ENCODE data around the gene TM9SF1.
"Not testable (repeated sequence)": the region's sequence is repeated elsewhere in the genome, so short reads cannot be mapped to it uniquely, and the experiment has no call there.

TM9SF1 gene

DNA sequence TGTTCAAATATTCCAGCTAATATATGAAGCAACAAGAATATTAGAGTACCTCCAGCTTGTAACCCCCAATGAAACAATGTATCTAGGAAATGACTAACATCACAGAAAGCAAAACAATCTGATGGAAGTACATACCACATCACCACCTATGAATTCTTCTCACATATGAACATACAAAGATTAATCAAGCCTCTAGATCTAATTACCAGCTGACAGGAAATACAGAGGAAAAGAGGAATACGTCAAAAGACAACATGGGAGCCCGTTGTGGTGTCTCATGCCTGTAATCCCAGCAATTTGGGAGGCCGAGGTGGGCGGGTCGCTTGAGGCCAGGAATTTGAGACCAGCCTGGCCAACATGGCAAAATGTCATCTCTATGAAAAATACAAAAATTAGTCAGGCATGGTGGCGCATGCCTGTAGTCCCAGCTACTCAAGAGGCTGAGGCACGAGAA lies 29.4 kb upstream of the TM9SF1 start:
- DNase-seq (ENCODE audit: low read depth) = peak; percentile 93

DNA sequence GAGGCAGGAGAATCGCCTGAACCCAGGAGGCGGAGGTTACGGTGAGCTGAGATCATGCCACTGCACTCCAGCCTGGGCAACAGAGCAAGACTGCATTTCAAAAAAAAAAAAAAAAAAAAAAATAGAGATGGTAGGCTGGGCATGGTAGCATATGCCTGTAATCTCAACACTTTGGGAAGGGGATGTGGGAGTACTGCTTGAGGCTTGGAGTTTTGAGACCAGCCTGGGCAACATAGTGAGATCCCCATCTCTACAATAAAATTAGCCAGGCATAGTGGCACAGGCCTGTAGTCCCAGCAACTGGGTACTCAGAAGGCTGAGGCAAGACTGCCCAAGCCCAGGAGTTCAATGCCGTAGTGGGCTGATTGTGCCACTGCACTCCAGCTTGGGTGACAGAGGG lies 27.7 kb upstream of the TM9SF1 start:
- not testable (repeated sequence) for DNase-seq (ENCODE audit: low read depth)

DNA sequence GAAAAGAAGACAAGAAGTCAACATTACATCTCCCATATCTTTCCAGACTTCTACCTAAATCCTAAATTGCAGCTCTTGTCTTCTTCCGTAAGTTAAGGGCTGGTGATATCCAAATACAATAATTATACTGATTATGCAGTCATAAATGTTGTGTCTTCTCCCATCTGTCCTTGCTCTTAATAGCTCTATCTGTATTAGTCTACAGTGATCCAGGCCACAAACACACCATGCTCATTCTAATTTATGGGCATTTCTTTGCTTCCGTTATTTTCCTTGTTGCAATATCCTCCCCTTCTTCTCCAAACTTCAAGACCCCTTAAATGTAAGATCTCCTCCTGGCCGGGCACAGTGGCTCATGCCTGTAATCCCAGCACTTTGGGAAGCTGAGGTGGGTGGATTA lies 24.3 kb upstream of the TM9SF1 start:
- no peak for DNase-seq (ENCODE audit: low read depth)

DNA sequence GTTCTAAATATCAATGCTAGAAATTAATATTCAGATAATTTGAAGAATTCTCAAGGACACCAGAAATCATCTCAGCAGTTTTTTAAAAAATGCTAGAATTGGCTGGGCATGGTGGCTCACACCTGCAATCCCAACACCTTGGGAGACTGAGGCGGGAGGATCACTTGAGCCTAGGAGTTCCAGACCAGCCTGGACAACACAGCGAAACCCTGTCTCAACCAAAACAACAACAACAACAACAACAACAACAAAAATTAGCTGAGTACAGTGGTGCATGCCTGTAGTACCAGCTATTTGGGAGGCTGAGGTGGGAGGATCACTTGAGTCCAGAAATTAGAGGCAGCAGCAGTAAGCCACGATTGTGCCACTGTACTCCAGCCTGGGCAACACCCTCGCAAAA lies 23.8 kb upstream of the TM9SF1 start:
- no peak for DNase-seq (ENCODE audit: low read depth)

DNA sequence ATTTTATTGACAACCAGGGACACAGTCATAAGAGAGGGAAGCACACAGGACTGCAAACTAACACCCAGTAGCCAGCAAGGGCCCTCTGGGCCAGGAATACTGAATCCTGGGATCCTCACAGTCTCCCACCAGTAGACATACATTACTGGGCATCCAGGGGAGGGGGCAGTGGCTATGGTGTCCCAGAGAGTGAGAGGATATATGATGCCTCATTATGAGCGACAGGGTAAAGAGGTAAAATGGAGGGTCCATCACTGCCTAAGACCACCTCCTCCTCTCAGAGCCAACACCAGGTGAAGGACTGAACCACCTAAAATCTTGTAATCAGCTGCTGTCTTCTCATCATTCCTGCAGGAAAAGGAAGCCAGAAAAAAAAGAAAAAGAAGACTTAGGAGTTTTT lies 21.6 kb upstream of the TM9SF1 start:
- not testable (repeated sequence) for DNase-seq (ENCODE audit: low read depth)

DNA sequence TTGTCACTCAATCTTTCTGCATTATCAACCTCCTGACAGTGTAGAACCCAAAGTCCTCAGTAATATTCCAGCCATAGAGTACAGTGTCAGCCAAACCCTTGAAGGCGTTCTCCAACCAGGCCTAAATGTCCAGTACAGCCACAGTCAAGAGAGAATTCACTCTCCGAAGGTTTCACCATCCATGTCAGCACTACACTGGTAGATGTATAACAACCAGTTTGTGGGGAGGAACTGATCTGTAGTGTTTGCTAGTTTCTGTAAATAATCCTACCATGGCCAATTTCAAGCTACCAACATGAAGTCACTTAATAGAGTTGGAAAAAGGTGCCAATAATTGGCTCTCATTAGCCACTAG lies 21.1 kb upstream of the TM9SF1 start:
- DNase-seq (ENCODE audit: low read depth) = no peak

DNA sequence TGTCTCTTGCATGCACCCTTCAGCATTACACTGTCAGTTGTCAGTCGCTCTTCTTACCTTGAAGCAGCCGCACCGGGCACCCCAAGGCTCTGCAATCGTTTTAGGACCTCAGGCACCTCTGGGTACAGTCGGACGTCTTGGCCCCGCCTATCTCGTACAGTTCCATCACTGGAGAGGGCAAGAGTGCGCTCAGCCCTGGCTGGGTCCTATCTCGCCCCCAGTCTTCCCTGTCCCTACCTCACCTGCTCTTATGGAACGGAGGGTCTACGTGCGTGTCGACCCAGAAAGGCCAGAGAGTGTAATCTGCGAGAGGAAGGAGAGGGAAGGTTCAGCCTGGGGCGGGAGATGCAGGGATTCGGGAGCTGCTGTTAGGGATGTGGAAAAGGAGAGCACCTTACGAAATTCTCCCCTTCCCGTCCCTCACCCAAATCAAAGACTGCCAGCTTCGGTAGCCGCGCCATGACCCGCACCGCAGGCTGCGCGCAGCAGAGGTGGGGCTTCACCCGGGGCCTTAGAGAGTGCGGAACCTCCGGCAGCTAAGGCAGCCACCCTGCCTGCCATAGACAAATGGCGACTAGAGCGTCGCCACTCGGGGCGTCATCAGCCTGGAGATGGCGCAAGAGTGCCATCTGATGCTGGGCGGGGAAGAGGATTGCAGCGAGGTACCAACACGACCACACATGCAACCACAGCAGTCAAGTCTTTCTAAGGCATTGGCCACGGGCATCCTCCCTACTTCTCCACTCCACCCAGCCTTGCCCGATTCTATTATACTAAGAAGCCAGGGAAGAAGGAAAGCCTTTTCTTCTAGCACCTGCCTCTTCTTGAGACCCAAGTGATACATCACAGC lies 20.5 kb upstream of the TM9SF1 start, which contains the start of gene MDP1:
Gene MDP1, minus strand, starts transcription at position 572 of the 850 bp plus-strand sequence. Its CDS starts 111 bp downstream, at position 461.
- DNase-seq (ENCODE audit: low read depth) = peak; percentile 50

DNA sequence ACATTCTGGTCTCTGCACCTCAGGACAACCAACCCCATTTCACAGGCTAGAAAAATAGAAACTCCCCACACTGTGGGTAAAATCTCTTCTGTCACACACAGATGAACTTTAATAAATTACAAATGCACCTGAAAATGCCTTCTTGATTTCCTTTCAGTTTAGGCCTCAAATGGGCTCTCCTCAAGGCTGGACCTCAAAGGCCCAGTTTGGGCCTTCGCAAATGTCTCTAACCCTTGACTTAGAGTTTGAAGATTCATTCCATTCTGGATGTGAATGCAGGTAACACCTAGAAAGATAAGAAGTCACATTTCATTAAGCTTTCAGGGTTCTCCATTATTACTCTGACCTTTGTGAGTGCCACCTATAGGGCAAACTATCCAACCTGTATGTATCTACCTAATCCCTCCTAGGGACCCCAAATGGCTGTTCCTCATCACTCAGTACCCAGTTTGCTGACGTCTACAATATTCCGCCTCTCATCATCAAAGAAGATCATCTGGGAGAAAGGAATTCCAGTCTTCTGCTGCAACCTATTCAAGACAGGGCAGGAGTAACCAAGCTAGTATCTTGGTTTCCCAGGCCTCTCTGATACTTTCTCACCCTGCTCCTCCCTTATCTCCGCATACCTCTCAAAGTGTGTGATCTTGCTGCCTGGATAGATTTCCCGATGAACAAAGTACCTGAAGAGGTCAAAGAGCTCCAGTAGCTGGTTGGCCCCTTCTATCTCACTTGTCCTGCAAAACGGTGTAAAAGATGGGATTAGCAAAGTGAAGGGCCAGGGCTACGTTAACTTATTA lies 18.8 kb upstream of the TM9SF1 start:
- no peak for DNase-seq (ENCODE audit: low read depth)

DNA sequence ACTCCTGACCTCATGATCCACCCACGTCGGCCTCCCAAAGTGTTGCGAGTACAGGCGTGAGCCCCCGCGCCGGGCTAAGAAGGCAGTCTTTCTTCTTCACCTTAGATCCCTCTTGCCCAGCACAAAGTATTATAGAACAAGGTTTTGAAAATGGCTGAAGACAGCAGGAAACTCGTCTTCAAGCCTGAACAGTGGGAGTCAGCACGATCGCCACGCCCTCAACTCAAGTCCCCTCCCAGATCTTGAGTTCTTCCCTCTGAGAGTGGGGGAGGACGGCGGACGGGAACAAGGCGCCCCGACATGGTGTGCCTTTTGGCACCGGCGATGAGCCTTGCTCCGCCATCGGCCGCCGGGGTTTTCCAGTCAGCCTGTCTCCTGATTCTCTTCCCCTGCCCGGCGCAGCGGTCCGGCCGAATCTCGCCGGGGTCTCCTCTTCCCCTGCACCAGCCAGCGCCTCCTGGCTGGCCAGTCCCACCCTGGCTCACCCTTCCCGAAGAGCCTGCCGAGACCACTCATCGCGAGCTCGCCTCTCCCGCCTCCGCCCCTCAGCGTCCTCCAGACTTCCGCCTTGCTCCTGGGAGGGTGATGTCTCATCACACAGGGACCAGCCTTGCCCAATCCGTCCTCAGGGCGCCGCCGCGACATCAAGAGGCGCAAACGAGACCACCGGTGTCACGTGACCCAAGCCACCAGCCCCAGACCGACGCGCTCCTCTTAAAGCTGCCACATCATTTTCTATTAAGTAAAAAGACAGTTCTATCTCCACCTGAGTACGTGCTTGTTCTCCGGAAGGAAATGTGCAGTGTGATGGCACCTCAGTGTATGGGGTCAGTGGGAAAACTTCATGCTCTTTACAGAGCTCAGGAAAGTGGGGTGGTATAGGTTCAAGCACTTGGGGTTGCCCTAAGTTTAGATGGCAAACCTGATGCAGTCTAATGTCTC lies 18.0 kb upstream of the TM9SF1 start, which contains the start of gene CHMP4A:
Gene CHMP4A, minus strand, starts transcription at position 565 of the 942 bp plus-strand sequence. Its CDS starts 49 bp downstream, at position 516.
- peak; percentile 96 for DNase-seq (ENCODE audit: low read depth)

DNA sequence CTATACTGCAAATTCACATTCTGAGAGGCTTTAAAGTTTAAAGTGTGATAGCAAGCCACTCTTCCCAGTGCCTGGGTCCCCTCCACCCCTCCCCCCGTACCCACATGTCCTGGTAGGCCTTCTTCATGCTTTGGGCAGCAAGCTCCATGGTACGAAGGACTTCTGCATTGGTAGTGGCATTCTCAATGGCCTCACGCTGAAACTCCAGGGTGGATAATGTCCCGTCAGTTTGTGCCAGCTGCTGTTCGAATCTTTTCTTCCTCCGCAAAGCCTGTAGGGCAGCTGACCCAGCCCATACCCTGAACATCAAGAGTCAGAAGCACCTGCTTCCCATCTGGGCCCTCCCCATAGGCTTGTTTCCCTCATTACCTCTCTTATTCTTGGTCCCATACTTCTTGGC lies 16.1 kb upstream of the TM9SF1 start:
- DNase-seq (ENCODE audit: low read depth) = no peak

DNA sequence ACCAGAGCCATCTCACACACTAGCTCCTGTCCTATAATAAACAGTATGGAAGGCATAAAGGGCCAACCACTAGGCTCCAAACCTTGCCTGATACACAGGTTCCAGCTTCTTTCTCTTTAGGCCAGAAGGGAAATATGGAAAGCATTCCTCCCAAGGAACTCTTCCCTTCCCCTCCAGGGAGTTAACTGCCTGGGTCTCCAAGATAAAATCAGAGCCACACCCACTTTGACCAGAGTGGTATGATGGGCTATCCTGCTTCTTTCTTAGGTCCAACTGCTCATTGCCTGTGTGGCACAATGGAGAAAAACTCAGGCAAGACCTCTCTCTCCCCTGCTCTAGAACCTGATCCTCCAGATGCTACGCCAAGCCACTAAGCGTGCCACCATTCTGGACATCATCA lies 12.4 kb upstream of the TM9SF1 start:
- DNase-seq (ENCODE audit: low read depth) = no peak

DNA sequence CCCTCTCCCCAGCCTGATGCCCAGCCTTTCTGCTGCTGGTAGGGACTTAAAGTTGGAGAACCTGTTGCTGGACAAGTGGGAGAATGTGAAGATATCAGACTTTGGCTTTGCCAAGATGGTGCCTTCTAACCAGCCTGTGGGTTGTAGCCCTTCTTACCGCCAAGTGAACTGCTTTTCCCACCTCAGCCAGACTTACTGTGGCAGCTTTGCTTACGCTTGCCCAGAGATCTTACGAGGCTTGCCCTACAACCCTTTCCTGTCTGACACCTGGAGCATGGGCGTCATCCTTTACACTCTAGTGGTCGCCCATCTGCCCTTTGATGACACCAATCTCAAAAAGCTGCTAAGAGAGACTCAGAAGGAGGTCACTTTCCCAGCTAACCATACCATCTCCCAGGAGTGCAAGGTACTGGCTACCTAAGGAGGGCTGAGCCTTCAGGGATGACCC lies 11.9 kb upstream of the TM9SF1 start:
- DNase-seq (ENCODE audit: low read depth) = no peak

DNA sequence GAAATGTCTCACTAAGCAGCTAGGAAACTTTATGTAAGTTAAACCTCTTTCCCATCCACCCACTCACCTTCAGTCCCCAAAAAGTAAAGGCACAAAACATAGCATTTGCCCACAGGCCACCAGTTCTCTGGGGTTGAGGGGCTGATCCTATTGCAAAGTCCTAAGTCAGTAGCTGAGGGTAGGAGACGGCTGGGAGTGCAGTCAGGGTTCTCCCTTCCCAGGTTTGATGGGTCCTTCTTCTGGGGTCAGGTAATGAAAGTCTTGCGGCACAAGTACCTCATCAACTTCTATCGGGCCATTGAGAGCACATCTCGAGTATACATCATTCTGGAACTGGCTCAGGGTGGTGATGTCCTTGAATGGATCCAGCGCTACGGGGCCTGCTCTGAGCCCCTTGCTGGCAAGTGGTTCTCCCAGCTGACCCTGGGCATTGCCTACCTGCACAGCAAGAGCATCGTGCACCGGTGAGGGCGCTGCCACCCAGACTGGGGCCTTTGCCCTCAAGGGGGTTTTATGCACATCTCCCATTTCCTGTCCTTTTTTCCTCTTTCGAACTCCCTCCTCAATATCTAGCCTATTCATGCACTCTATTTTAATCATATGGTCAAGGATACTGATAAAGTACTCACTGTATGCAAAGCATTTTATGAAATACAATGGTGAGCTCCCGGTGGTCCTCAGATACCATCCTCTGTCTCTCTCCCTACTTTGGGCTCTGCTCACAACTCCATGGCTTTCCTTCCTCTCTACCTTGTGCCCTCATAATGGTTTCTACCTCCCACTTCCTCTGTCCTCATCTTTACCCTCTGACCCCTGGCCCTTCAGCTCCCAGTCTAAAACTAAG lies 11.2 kb upstream of the TM9SF1 start:
- no peak for DNase-seq (ENCODE audit: low read depth)

DNA sequence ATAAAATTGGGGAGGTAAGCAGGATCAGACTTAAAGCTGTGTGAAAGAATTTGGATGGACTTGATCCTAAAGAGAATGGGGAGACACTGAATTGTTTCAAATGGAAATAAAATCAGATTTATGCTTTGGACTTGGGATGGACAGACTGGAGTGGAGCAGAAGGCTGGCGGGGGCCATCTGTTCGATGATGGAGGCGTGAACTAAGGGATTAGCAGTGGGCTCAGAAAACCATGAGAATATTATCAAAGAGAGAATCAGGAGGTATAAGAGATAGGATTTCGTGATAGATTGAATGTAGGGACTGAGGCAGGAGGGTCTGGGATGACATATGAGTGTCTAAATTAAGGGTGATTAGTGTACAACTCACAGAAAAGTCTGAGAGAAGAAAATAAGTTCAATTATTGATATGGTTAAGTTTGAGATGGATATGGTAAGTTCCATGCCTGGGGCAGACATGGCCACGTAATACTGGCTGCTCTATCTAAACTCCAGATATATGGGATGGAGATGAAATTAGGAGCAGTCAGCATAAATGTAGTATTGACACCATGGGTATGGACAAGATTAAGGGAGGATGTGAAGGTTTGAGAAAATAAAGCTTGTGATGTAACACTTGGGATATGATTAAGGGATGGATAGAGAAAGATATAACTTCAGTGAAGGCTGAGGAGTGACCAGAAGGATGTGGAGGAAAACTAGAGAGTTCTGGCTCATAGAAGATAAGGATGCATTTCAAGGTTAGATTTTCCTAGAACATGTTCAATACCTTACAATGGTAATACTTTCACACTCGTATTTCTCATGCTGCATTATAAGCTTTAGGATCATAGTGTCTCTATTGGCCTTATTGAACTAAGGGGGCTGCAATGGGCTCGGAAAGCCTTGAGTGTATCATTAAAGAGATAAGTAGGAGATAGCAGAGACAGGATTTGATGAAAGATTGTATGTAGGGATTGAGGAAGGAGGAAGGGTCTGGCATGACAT lies 9.2 kb upstream of the TM9SF1 start:
- DNase-seq (ENCODE audit: low read depth) = no peak

DNA sequence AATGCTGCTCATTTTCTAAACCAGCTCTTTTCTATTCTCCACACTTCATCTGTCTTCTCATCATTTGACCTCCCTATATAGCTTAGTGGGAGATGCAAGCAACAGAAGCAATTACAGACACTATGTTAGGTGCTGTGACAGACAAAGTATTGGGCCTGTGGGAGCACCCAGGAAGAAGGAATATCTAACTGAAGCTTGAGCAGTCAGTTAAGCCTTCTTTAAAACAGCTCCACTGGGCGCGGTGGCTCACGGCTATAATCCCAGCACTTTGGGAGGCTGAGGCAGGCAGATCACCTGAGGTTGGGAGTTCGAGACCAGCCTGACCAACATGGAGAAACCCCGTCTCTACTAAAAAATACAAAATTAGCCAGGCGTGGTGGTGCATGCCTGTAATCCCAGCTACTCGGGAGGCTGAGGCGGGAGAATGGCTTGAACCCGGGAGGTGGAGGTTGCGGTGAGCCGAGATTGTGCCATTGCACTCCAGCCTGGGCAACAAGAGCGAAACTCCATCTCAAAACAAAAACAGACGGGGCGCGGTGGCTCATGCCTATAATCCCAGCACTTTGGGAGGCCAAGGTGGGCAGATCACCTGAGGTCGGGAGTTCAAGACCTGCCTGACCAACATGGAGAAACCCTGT lies 8.1 kb upstream of the TM9SF1 start:
- not testable (repeated sequence) for DNase-seq (ENCODE audit: low read depth)

DNA sequence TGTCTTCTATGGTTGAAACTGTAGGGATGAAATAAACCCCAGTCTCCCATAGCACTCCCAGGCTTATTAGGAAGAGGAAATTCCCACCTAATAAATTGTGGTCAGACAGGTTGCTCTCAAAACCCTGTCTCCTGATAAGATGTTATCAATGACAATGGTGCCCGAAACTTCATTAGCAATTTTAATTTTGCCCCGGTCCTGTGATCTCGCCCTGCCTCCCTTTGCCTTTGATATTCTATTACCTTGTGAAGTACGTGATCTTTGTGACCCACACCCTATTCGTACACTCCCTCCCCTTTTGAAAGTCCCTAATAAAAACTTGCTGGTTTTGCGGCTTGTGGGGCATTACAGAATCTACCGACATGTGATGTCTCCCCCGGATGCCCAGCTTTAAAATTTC lies 7.3 kb upstream of the TM9SF1 start:
- not testable (repeated sequence) for DNase-seq (ENCODE audit: low read depth)

DNA sequence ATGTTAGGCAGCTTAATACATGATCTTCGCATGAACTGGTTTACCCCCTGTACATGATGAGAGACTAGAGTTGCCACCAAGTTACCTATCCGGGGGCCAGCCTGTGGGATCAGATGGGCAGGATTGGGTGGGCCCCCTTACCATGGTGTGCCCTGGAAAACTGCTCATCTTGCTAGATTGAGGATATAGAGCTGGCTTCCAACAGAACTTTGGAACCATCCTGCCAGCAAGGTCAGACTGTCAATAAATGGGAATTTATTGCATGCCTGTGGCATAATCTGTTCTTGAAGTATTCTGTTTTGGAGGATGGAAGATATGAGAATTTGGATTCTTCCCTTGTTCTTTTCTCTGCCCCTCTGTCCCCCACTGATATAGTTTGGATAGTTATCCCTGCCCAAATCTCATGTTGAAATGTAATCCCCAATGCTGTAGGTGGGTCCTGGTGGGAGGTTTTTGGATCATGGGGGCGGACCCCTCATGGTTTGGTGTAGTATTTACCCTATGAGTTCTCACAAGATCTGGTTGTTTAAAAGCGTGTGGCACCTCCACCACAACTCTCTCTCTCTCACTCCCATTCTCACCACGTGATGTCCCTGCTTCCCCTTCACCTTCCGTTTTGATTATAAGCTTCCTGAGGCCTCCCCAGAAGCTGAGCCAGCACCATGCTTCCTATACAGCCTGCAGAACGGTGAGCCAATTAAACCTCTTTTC lies 3.7 kb upstream of the TM9SF1 start:
- DNase-seq (ENCODE audit: low read depth) = no peak

DNA sequence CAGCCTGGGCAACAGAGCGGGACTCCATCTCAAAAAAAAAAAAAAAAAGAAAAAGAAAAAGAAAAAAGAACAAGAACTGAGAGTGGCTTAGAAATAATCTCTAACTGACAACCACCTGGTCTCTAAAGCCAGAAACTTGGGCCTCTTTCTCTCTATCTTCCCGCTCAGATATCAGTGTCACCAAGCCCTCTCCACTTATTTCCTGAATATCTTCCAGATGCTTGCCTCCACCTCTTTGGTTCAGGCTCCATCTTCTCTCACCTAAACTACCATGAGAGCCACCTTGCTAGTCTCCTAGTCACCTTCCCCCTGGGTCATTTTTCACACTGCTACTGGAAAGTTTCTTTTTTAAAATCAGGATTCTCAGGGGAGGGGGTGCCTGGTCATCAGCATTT lies 1.8 kb upstream of the TM9SF1 start:
- DNase-seq (ENCODE audit: low read depth) = no peak
